Measurements from ENCODE around the gene MRPL20.

GRCh38 chr1:1393014-1393413 lies 14.1 kb downstream of the MRPL20 start:
- TF ChIP-seq CTCF (IDR thresholded peaks at IDR 0.05; ENCODE audit: low read depth, low read length) (no peak), MAX (IDR thresholded peaks at IDR 0.05; ENCODE audit: low read depth, low read length) (no peak)
